Mesenteric fat pad (tissue), 1 donor: ENCODE results near the gene CCL5. TPM values are rescaled to one million over a fixed set of nuclear protein-coding genes. Genes with fewer than 3 reads are reported as not detected.
"Not testable (repeated sequence)": the region's sequence is repeated elsewhere in the genome, so short reads cannot be mapped to it uniquely, and the experiment has no call there.

Source experiments
- DNase-seq: peaks from one replicate; pipeline ENCODE4 v3.0.0-alpha.2; 2020; ENCODE audit warnings: low spot score
- total RNA-seq: library from RNA; stranded (reverse); fragmentation: NEBNext Ultra II Directional; extraction: Animal tissue kit (Norgen Biotek cat#: 25700); gene quantifications from one replicate; pipeline ENCODE4 v1.2.1, GENCODE V29; 2021
- donor health status: DM: yes; HTN: yes; CAD: no.

The CCL5 gene
- total RNA-seq, 1 donor from 2014 or later: 4.0 TPM

GRCh38 chr17:35898283-35899070, 18.3 kb upstream of the CCL5 start:
- no peak for DNase-seq

- DNase-seq: not testable (repeated sequence)
Measured at GRCh38 chr17:35897772-35898171, 17.6 kb upstream of the CCL5 start.

GRCh38 chr17:35895636-35896587, 15.8 kb upstream of the CCL5 start:
- peak; percentile 41 for DNase-seq

- peak; percentile 8 for DNase-seq
Measured at GRCh38 chr17:35894206-35894605, 14.0 kb upstream of the CCL5 start.

- no peak for DNase-seq
Measured at GRCh38 chr17:35893751-35894150, 13.6 kb upstream of the CCL5 start.

- DNase-seq: no peak
Measured at GRCh38 chr17:35892091-35893035, 12.2 kb upstream of the CCL5 start.

- DNase-seq: no peak
Measured at GRCh38 chr17:35891269-35891668, 11.1 kb upstream of the CCL5 start.

- no peak for DNase-seq
Measured at GRCh38 chr17:35890774-35891155, 10.6 kb upstream of the CCL5 start.

GRCh38 chr17:35889818-35890773, 9.9 kb upstream of the CCL5 start:
- no peak for DNase-seq

- DNase-seq: no peak
Measured at GRCh38 chr17:35889241-35889640, 9.1 kb upstream of the CCL5 start.

- no peak for DNase-seq
Measured at GRCh38 chr17:35878361-35878760, 1.8 kb downstream of the CCL5 start.

- no peak for DNase-seq
Measured at GRCh38 chr17:35877345-35878029, 2.7 kb downstream of the CCL5 start.

- DNase-seq: no peak
Measured at GRCh38 chr17:35876534-35876933, 3.6 kb downstream of the CCL5 start.

GRCh38 chr17:35875800-35876139, 4.4 kb downstream of the CCL5 start:
- DNase-seq: no peak

GRCh38 chr17:35875072-35875799, 4.9 kb downstream of the CCL5 start:
- DNase-seq: no peak

GRCh38 chr17:35872196-35872980, 7.8 kb downstream of the CCL5 start:
- no peak for DNase-seq

- DNase-seq: no peak
Measured at GRCh38 chr17:35870906-35871819, 9.0 kb downstream of the CCL5 start.
